GM21528 (cell line): Measurements from ENCODE around the gene STK17B.
"Not testable (repeated sequence)": the region's sequence is repeated elsewhere in the genome, so short reads cannot be mapped to it uniquely, and the experiment has no call there.

Experiments used
- ATAC-seq: cut with Tn5 transposase; IDR thresholded peaks from one replicate; pipeline ENCODE4 v1.9.1; 2021; ENCODE audit warnings: mild to moderate bottlenecking, moderate library complexity; ENCODE audit not compliant: unreplicated experiment, low FRiP score

STK17B gene

GRCh38 chr2:196171248-196171871, at the start of gene STK17B:
TSS of gene STK17B (minus strand) at chr2:196171578. CDS start at chr2:196163383, 8,195 bp downstream.
- peak; percentile 54 for ATAC-seq

GRCh38 chr2:196220671-196221070, 49.3 kb upstream of the STK17B start:
- ATAC-seq, result no peak

GRCh38 chr2:196219671-196220070, 48.3 kb upstream of the STK17B start:
- ATAC-seq, result no peak

- ATAC-seq, result no peak
Measured at GRCh38 chr2:196218106-196218505, 46.7 kb upstream of the STK17B start.

GRCh38 chr2:196217116-196217515, 45.7 kb upstream of the STK17B start:
- no peak for ATAC-seq

- no peak for ATAC-seq
Measured at GRCh38 chr2:196215376-196215775, 44.0 kb upstream of the STK17B start.

GRCh38 chr2:196214156-196214555, 42.8 kb upstream of the STK17B start:
- ATAC-seq, result no peak

GRCh38 chr2:196213252-196213980, 42.0 kb upstream of the STK17B start:
- ATAC-seq, result no peak

- no peak for ATAC-seq
Measured at GRCh38 chr2:196208915-196209314, 37.5 kb upstream of the STK17B start.

- no peak for ATAC-seq
Measured at GRCh38 chr2:196206804-196207203, 35.4 kb upstream of the STK17B start.

GRCh38 chr2:196205881-196206435, 34.6 kb upstream of the STK17B start:
- ATAC-seq, result no peak

GRCh38 chr2:196205011-196205766, 33.8 kb upstream of the STK17B start:
- no peak for ATAC-seq

GRCh38 chr2:196201229-196202009, 30.0 kb upstream of the STK17B start:
- no peak for ATAC-seq

- ATAC-seq, result peak; percentile 97
Measured at GRCh38 chr2:196200557-196200956, 29.2 kb upstream of the STK17B start.

- no peak for ATAC-seq
Measured at GRCh38 chr2:196195758-196196157, 24.4 kb upstream of the STK17B start.

- ATAC-seq, result no peak
Measured at GRCh38 chr2:196195302-196195701, 23.9 kb upstream of the STK17B start.

GRCh38 chr2:196191541-196191940, 20.2 kb upstream of the STK17B start:
- no peak for ATAC-seq

- ATAC-seq, result no peak
Measured at GRCh38 chr2:196187898-196188458, 16.6 kb upstream of the STK17B start.

GRCh38 chr2:196187175-196187700, 15.9 kb upstream of the STK17B start:
- not testable (repeated sequence) for ATAC-seq
